ENCODE data around the gene KTN1.

- TF ChIP-seq CTCF (conservative IDR thresholded peaks at IDR 0.05; ENCODE audit: low read depth in 2 of 2) = no peak
- no peak for TF ChIP-seq ZNF331 (CRISPR knock-in tag; IDR thresholded peaks at IDR 0.05; ENCODE audit: low read depth)
- no peak for TF ChIP-seq REST (IDR thresholded peaks at IDR 0.05; ENCODE audit: unreplicated experiment)
- TF ChIP-seq POLR2AphosphoS5 (IDR thresholded peaks at IDR 0.05; ENCODE audit: low read depth) = no peak
- no peak for TF ChIP-seq EZH2phosphoT487 (IDR thresholded peaks at IDR 0.05; ENCODE audit: unreplicated experiment)
- TF ChIP-seq JUNB (IDR thresholded peaks at IDR 0.05; ENCODE audit: unreplicated experiment) = no peak
- no peak for TF ChIP-seq EZH2 (IDR thresholded peaks at IDR 0.05; ENCODE audit: low read depth, unreplicated experiment)
- TF ChIP-seq ETS1 (IDR thresholded peaks at IDR 0.05) = no peak
- no peak for TF ChIP-seq ZNF114 (CRISPR knock-in tag; IDR thresholded peaks at IDR 0.05)
- no peak for TF ChIP-seq STAT1 (IDR thresholded peaks at IDR 0.05; ENCODE audit: unreplicated experiment)
Observed at GRCh38 chr14:55539975-55540374, 40.0 kb upstream of the KTN1 start.
